ENCODE data around the gene MAFF.

- no peak for TF ChIP-seq CTCF (IDR thresholded peaks at IDR 0.05 in 2 of 3, conservative IDR thresholded peaks at IDR 0.05 in 1 of 3; ENCODE audit: borderline replicate concordance in 1 of 3, insufficient read depth in 1 of 3, low read depth in 2 of 3, low read length in 2 of 3)
- no peak for TF ChIP-seq REST (IDR thresholded peaks at IDR 0.05; ENCODE audit: low read depth)
- no peak for TF ChIP-seq EZH2 (IDR thresholded peaks at IDR 0.05)
- TF ChIP-seq ZBTB33 (IDR thresholded peaks at IDR 0.05; ENCODE audit: extremely low read depth, insufficient replicate concordance, low read length), result no peak
- TF ChIP-seq YY1 (IDR thresholded peaks at IDR 0.05; ENCODE audit: extremely low read depth, insufficient replicate concordance, low read depth, low read length), result no peak
- no peak for TF ChIP-seq ZNF274 (IDR thresholded peaks at IDR 0.05; ENCODE audit: low read depth, low read length)
- no peak for TF ChIP-seq POLR2AphosphoS5 (IDR thresholded peaks at IDR 0.05; ENCODE audit: low read depth, low read length)
- TF ChIP-seq CEBPB (IDR thresholded peaks at IDR 0.05; ENCODE audit: low read depth), result no peak
- TF ChIP-seq POLR2A (IDR thresholded peaks at IDR 0.05; ENCODE audit: borderline replicate concordance, extremely low read depth, insufficient read depth, insufficient read length), result no peak
Measured at GRCh38 chr22:38213990-38214301, 12.2 kb downstream of the MAFF start.
